Stomach (tissue), 9 donors: ENCODE measurements around the gene DLGAP1. TPM values are rescaled to one million over a fixed set of nuclear protein-coding genes. Genes with fewer than 3 reads are reported as not detected.

Source experiments
- DNase-seq, 2 donors: peaks; one replicate each; pipeline versions ENCODE4 v3.0.0 to v3.0.0-alpha.2; 2013 to 2019
- H3K27ac ChIP-seq, 5 donors: fragments of 200-600 bp in 4 of 5; sonication (generic) in 4 of 5; one replicate each; pipeline ENCODE4 v1.5.1; 2013 to 2019; ENCODE audit warnings: mild to moderate bottlenecking in 1 of 5, moderate library complexity in 1 of 5
- H3K27me3 ChIP-seq, 3 donors: fragments of 200-600 bp; sonication (generic); one replicate each; pipeline ENCODE4 v1.5.1; 2017 to 2019; ENCODE audit warnings: mixed run types in 1 of 3
- H3K36me3 ChIP-seq, 4 donors: fragments of 200-600 bp; sonication (generic); 1 replicate in 3 of 4; 2 replicates in 1 of 4; pipeline ENCODE4 v1.5.1; 2016 to 2019
- H3K4me1 ChIP-seq, 4 donors: fragments of 200-600 bp; sonication (generic); one replicate each; pipeline ENCODE4 v1.5.1; 2016 to 2019
- H3K4me3 ChIP-seq, 4 donors: fragments of 200-600 bp; sonication (generic) in 3 of 4; one replicate each; pipeline ENCODE4 v1.5.1; 2016 to 2019; ENCODE audit warnings: mild to moderate bottlenecking in 1 of 4
- H3K9me3 ChIP-seq, 4 donors: fragments of 200-600 bp; sonication (generic); one replicate each; pipeline ENCODE4 v1.5.1; 2016 to 2019
- EP300 ChIP-seq: sonication (generic); formaldehyde crosslinking; IDR thresholded peaks from one replicate; pipeline ENCODE4 v1.6.1; 2017; ENCODE audit warnings: antibody characterized with exemption
- POLR2A ChIP-seq, 4 donors: fragments of 450-650 bp; IDR thresholded peaks; one replicate each; pipeline ENCODE4 v1.6.1; 2016; ENCODE audit warnings: antibody characterized with exemption in 4 of 4, control low read depth in 2 of 4, mild to moderate bottlenecking in 1 of 4, moderate library complexity in 1 of 4
- POLR2AphosphoS5 ChIP-seq, 3 donors: sonication (generic); formaldehyde crosslinking; IDR thresholded peaks; one replicate each; pipeline ENCODE4 v1.6.1; 2016; ENCODE audit warnings: antibody characterized with exemption in 3 of 3
- WGBS, 5 donors: extraction: QIAGEN DNeasy Blood & Tissue Kit in 3 of 5; methylation state at CpG; one replicate each; pipeline versions ENCODE4 v1.1.5 to v1.1.7; 2013 to 2018; 5-methylcytosine and 5-hydroxymethylcytosine counted together
- intact Hi-C: fragments of 100-400 bp; cut with DNase I; formaldehyde crosslinking; loops from one replicate; pipeline ENCODE4 v1.15.1; 2023; ENCODE audit warnings: low total_unique reads
- polyA plus RNA-seq, 3 donors: library from polyadenylated mRNA; stranded (reverse); fragments of 200-250 nt; gene quantifications; one replicate each; pipeline ENCODE4 v1.2.3, GENCODE V29; 2013
- total RNA-seq, 5 donors: library from RNA; depleted of rRNA; stranded (reverse); fragments of >200 nt; gene quantifications; one replicate each; pipeline versions ENCODE4 v1.1.0 to v1.2.3, GENCODE V29; 2014 to 2016
- TF ChIP-seq, protein P1 (sequence below), 7 experiments: fragments of 450-650 bp in 4 of 7; fragments of 200-600 bp in 3 of 7; sonication (generic) in 3 of 7; IDR thresholded peaks; one replicate each; pipeline ENCODE4 v1.5.1; 2016 to 2019; ENCODE audit warnings: antibody characterized with exemption in 7 of 7, control low read depth in 2 of 7, mild to moderate bottlenecking in 1 of 7
- donor health status: healthy with polysubstance abuse.
- donor health status: Bipolar disorder and iron deficiency.
- donor health status: healthy.

The DLGAP1 gene
- total and polyA plus RNA-seq, 8 donors: 0.06 to 7.0 (median 1.3) TPM; not detected in 1

GRCh38 chr18:3471141-3471648 lies 983.9 kb downstream of the DLGAP1 start:
- whole genome bisulfite sequencing, 5 donors: 59 to 78% (median 66%) methylated on average over 3 of the region's 3 CpGs
- no peaks in the 10 kb centered on the region for H3K36me3 ChIP-seq
- intact Hi-C loops: no loop called here
- no peak for DNase-seq
- H3K27me3 ChIP-seq: no peaks in the 10 kb centered on the region
- peaks cover 0 to 9% (median 2%) of the 10 kb centered on the region in 4 donors for H3K4me1 ChIP-seq
- no peak overlapping the region for H3K27ac ChIP-seq
- H3K9me3 ChIP-seq: peaks cover 0 to 6% (median 0%) of the 10 kb centered on the region in 4 donors
- no peak for TF ChIP-seq POLR2AphosphoS5 (IDR thresholded peaks at IDR 0.05)
- no peak for TF ChIP-seq EP300
- TF ChIP-seq, protein P1, sequence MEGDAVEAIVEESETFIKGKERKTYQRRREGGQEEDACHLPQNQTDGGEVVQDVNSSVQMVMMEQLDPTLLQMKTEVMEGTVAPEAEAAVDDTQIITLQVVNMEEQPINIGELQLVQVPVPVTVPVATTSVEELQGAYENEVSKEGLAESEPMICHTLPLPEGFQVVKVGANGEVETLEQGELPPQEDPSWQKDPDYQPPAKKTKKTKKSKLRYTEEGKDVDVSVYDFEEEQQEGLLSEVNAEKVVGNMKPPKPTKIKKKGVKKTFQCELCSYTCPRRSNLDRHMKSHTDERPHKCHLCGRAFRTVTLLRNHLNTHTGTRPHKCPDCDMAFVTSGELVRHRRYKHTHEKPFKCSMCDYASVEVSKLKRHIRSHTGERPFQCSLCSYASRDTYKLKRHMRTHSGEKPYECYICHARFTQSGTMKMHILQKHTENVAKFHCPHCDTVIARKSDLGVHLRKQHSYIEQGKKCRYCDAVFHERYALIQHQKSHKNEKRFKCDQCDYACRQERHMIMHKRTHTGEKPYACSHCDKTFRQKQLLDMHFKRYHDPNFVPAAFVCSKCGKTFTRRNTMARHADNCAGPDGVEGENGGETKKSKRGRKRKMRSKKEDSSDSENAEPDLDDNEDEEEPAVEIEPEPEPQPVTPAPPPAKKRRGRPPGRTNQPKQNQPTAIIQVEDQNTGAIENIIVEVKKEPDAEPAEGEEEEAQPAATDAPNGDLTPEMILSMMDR (IDR thresholded peaks at IDR 0.05): no peak
- no peak for TF ChIP-seq POLR2A (IDR thresholded peaks at IDR 0.05)
- no peak overlapping the region for H3K4me3 ChIP-seq

- intact Hi-C loops: no loop called here
- Histone ChIP-seq H3K4me1 (peaks cover 0 to 12% (median 2%) of the 10 kb centered on the region in 4 donors), H3K9me3 (no peaks in the 10 kb centered on the region), H3K4me3 (no peak overlapping the region), H3K27me3 (no peaks in the 10 kb centered on the region), H3K27ac (no peak overlapping the region), H3K36me3 (no peaks in the 10 kb centered on the region)
- TF ChIP-seq, protein P1 (IDR thresholded peaks at IDR 0.05): no peak
- TF ChIP-seq POLR2AphosphoS5 (IDR thresholded peaks at IDR 0.05) (no peak), POLR2A (IDR thresholded peaks at IDR 0.05) (no peak)
- peak in 1 of 2 donors; percentile 70 for DNase-seq
- WGBS, 5 donors: 76 to 87% (median 80%) methylated on average over 8 of the region's 8 CpGs
Measured at GRCh38 chr18:3468833-3469232, 986.3 kb downstream of the DLGAP1 start.

- no peak for DNase-seq
- 95 to 99% (median 98%) methylated on average over 9 of the region's 9 CpGs for WGBS, 5 donors
- no peaks in the 10 kb centered on the region for H3K9me3 ChIP-seq
- H3K4me3 ChIP-seq: no peak overlapping the region
- TF ChIP-seq POLR2A (IDR thresholded peaks at IDR 0.05) (no peak), POLR2AphosphoS5 (IDR thresholded peaks at IDR 0.05) (no peak), EP300 (no peak)
- TF ChIP-seq, protein P1 (IDR thresholded peaks at IDR 0.05): no peak
- intact Hi-C loops: no loop called here
- no peaks in the 10 kb centered on the region for H3K36me3 ChIP-seq
- H3K27me3 ChIP-seq: no peaks in the 10 kb centered on the region
- no peak overlapping the region for H3K27ac ChIP-seq
- H3K4me1 ChIP-seq: peaks cover 0 to 12% (median 2%) of the 10 kb centered on the region in 4 donors
Measured at GRCh38 chr18:3468066-3468705, 986.9 kb downstream of the DLGAP1 start.

DNA sequence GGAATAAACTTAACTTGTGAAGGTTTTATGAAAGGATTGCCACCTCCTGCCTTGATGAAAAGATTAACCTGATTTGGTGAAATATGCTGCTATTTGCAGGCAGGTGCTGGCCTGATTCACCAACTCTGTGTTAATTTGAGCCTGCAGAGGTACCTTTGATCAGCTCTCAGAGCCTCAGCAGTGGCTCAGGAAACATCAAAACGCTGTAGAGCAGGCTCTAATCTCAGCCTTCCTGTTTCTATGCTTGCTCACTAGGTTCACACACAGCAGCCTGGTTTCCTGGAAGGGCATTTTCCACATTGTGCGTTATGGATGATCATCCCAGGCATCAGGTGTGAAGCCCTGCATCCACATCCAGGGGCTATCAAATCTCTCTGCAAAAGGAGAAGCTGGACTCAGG lies 988.2 kb downstream of the DLGAP1 start:
- no peaks in the 10 kb centered on the region for H3K27me3 ChIP-seq
- H3K4me3 ChIP-seq: no peak overlapping the region
- peaks cover 0 to 2% (median 0%) of the 10 kb centered on the region in 4 donors for H3K9me3 ChIP-seq
- intact Hi-C loops: no loop called here
- no peak for TF ChIP-seq POLR2AphosphoS5 (IDR thresholded peaks at IDR 0.05)
- TF ChIP-seq EP300: no peak
- TF ChIP-seq POLR2A (IDR thresholded peaks at IDR 0.05): no peak
- TF ChIP-seq, protein P1 (IDR thresholded peaks at IDR 0.05): no peak
- no peak overlapping the region for H3K27ac ChIP-seq
- 21 to 34% (median 23%) methylated on average over 2 of the region's 2 CpGs for WGBS, 5 donors
- H3K4me1 ChIP-seq: peaks cover 0 to 12% (median 2%) of the 10 kb centered on the region in 4 donors
- peak in 1 of 2 donors; percentile 39 for DNase-seq
- H3K36me3 ChIP-seq: peaks cover 0 to 4% (median 2%) of the 10 kb centered on the region in 4 donors
